ENCODE data around the gene PLN.

Gene PLN

DNA sequence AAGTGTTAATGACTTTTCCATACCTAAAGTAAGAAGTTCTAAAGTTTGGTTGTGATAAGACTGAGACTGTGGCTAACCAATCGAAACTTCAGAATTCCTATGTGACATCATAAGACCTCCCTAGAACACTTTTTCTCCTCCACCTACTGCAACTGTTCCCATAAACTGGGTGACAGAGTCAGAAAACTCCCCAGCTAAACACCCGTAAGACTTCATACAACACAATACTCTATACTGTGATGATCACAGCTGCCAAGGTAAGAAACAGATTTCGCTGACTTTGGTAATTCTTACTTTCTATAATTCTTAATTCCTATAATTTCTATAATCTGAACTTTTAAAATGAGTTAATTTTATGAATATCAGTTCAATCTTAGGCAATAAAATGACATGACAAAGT, at the start of gene PLN:
Gene PLN, plus strand, starts transcription at position 161 of the 400 bp plus-strand sequence. CDS start 10,626 bp downstream, outside the sequence.
- no peak within 1 kb of the TSS for H3K4me3 ChIP-seq (ENCODE audit: low read depth, low read length)
- TF ChIP-seq, protein P1, sequence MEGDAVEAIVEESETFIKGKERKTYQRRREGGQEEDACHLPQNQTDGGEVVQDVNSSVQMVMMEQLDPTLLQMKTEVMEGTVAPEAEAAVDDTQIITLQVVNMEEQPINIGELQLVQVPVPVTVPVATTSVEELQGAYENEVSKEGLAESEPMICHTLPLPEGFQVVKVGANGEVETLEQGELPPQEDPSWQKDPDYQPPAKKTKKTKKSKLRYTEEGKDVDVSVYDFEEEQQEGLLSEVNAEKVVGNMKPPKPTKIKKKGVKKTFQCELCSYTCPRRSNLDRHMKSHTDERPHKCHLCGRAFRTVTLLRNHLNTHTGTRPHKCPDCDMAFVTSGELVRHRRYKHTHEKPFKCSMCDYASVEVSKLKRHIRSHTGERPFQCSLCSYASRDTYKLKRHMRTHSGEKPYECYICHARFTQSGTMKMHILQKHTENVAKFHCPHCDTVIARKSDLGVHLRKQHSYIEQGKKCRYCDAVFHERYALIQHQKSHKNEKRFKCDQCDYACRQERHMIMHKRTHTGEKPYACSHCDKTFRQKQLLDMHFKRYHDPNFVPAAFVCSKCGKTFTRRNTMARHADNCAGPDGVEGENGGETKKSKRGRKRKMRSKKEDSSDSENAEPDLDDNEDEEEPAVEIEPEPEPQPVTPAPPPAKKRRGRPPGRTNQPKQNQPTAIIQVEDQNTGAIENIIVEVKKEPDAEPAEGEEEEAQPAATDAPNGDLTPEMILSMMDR (IDR thresholded peaks at IDR 0.05; ENCODE audit: borderline replicate concordance, insufficient read depth, low read depth, low read length) = no peak

DNA sequence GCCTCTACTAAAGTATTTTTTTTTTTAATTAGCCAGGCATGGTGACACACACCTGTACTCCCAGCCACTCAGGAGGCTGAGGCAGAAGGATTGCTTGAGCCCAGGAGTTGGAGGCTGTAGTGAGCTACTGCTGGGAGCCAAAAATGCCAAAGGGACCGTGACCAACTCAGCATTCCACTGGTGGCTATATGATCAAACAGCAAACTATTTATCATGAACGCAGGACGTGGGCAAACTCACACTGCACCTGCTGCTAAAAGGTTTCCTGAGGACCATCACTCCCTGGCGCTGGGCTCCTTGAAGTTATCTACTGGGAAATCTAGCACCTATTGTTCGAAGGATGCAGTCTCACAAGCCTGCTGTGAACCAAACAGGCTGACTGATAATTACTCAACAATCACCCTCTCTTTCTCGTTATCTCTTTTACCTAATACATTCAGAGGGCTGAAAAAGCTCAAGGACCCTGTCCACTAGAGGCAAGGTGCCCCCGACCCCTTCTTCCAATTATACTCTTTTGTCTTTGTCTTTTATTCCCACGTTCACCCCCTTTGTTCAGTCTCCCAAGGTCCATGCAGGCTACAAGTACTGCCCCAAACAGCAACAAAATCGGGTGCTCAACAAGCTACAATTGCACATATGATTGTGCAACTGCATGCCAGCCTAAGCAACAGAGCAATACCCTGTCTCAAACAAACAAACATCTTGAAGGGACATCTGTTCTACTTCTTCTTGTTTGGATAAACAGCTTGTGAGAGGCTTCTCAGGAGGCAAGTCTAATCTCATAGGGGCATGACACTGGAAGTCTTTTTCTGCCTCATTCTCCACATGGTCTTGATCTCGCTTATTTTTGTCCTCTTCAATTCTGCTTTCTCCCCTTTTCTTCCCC, 47.7 kb upstream of the PLN start:
- no peak overlapping the region for H3K4me3 ChIP-seq (ENCODE audit: low read depth, low read length)
- TF ChIP-seq, protein P1 (IDR thresholded peaks at IDR 0.05; ENCODE audit: borderline replicate concordance, insufficient read depth, low read depth, low read length) = no peak

DNA sequence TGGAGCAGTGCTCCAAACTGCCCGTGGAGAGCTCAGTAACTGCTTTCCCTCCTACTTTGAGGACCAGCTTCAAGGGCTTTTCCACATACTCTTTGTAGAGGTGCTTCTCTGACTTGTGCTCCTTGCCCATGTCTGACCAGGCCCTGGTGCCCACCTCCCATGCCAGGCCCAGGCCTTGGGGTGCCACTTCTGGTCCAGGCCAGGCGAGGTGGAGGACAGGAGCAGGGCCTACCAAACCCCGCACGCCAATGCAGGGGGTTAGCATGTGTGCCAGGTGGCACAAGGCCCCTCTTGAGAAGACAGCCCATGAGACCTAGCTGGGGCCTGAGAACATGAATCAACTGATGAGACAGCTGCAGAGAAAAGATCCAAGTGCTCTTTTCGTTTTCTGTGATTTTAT, 47.0 kb upstream of the PLN start:
- TF ChIP-seq, protein P1 (IDR thresholded peaks at IDR 0.05; ENCODE audit: borderline replicate concordance, insufficient read depth, low read depth, low read length) = no peak
- no peak overlapping the region for H3K4me3 ChIP-seq (ENCODE audit: low read depth, low read length)

DNA sequence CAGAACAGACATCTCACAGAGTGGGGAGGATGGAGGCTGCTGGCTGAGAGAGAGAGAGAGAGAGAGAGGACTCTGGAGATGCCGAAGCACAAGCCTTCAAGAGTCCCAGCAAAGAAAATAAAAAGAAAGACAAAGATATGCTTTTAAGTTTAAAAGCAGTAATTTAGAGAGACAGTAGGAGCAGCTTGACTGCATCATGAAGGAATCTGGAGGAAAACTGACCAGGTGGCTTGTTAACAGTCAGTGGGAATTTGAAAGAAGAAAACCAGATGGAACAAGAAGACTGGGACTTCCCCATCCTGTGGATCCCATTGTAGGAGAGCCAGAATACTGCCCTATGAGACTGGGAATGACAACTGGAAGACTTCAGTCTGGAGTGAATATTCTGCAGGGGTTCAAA, 46.3 kb upstream of the PLN start:
- TF ChIP-seq, protein P1 (IDR thresholded peaks at IDR 0.05; ENCODE audit: borderline replicate concordance, insufficient read depth, low read depth, low read length) = no peak
- no peak overlapping the region for H3K4me3 ChIP-seq (ENCODE audit: low read depth, low read length)

DNA sequence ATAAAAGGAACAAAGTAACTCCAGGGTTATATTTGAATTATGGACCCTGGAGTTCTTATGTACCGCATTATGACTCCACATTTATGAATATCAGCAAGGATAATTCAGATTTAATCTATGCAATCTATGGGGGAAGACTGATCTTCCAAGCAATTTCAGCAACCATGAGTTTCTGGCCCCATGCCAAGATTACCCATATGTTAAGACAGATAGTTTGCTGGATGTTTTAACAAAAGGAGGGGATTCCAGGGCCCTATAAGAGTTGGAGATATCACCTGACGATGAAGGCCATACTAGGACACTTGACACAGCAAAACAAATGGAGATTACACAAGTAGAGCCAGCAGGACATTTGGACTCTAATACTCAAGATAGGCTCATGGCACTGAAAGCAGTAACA, 45.9 kb upstream of the PLN start:
- TF ChIP-seq, protein P1 (IDR thresholded peaks at IDR 0.05; ENCODE audit: borderline replicate concordance, insufficient read depth, low read depth, low read length) = no peak
- H3K4me3 ChIP-seq (ENCODE audit: low read depth, low read length) = no peak overlapping the region

DNA sequence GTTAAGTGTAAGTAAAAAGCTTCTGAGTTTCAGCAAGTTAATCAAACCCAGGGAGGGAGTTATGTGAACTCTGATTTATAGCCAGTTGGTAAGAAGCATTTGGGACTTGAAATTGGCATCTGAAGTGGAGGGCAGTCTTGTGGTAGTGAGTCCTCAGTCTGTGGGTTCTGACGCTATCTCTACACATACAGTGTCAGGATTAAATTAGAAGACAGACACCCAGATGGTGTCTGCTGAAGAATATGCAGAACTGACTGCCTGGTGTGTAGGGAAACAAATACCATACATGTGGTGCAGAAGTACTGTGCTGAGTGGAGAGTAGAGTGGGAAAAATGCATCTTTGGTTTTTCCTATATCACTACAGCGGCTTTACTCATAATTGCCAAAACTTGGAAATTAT, 43.5 kb upstream of the PLN start:
- TF ChIP-seq, protein P1 (IDR thresholded peaks at IDR 0.05; ENCODE audit: borderline replicate concordance, insufficient read depth, low read depth, low read length) = no peak
- H3K4me3 ChIP-seq (ENCODE audit: low read depth, low read length) = no peak overlapping the region

DNA sequence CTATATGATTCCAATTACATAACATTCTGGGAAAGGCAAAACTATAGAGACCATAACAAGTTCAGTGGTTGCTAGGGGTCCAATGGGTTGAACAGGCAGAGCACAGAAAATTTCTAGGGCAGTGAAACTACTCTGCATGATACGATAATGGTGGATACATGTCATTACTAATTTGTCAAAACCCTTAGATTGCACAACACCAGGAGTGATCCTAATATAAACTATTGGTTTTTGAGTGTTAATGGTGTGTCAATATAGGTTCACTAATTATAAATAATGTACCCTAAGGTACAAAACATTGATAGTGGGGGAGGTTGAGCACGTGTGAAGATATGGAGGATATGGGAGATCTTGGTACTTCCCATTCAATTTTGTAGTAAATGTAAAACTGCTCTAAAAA, 42.4 kb upstream of the PLN start:
- H3K4me3 ChIP-seq (ENCODE audit: low read depth, low read length) = no peak overlapping the region
- TF ChIP-seq, protein P1 (IDR thresholded peaks at IDR 0.05; ENCODE audit: borderline replicate concordance, insufficient read depth, low read depth, low read length) = no peak
